Kidney epithelial cell (primary cell): ENCODE data around the gene KCTD16. TPM values are rescaled to one million over a fixed set of nuclear protein-coding genes. Genes with fewer than 3 reads are reported as not detected.

Experiments used
- DNase-seq: peaks from one replicate; pipeline ENCODE4 v3.0.0-alpha.2; 2010; ENCODE audit warnings: low read depth
- H3K27me3 ChIP-seq: 2 replicates; pipeline ENCODE4 v1.6.0; 2011; ENCODE audit warnings: low read length; ENCODE audit not compliant: control insufficient read depth, insufficient read depth
- H3K36me3 ChIP-seq: 2 replicates; pipeline ENCODE4 v1.5.1; 2011; ENCODE audit warnings: low read length; ENCODE audit not compliant: control insufficient read depth, insufficient read depth
- H3K4me3 ChIP-seq: 2 replicates; pipeline ENCODE4 v1.5.1; 2011; ENCODE audit warnings: low read depth, mild to moderate bottlenecking, control low read depth, low read length
- total RNA-seq: library from RNA; depleted of rRNA; stranded (reverse); fragments of >200 nt; gene quantifications from 2 replicates; pipeline ENCODE4 v1.2.3, GENCODE V29; 2015
- TF ChIP-seq, protein P1 (sequence below): IDR thresholded peaks from 2 replicates; pipeline ENCODE4 v1.5.1; 2011; ENCODE audit warnings: mild to moderate bottlenecking, moderate library complexity, low read length, control low read depth, inconsistent platforms; ENCODE audit not compliant: insufficient read depth, poor library complexity, severe bottlenecking

The KCTD16 gene
- total RNA-seq, 1 donor from 2014 or later, result 1.4 TPM

- no peak overlapping the region for H3K4me3 ChIP-seq
- no peak for DNase-seq
- TF ChIP-seq, protein P1, sequence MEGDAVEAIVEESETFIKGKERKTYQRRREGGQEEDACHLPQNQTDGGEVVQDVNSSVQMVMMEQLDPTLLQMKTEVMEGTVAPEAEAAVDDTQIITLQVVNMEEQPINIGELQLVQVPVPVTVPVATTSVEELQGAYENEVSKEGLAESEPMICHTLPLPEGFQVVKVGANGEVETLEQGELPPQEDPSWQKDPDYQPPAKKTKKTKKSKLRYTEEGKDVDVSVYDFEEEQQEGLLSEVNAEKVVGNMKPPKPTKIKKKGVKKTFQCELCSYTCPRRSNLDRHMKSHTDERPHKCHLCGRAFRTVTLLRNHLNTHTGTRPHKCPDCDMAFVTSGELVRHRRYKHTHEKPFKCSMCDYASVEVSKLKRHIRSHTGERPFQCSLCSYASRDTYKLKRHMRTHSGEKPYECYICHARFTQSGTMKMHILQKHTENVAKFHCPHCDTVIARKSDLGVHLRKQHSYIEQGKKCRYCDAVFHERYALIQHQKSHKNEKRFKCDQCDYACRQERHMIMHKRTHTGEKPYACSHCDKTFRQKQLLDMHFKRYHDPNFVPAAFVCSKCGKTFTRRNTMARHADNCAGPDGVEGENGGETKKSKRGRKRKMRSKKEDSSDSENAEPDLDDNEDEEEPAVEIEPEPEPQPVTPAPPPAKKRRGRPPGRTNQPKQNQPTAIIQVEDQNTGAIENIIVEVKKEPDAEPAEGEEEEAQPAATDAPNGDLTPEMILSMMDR, result no peak
- no peaks in the 10 kb centered on the region for H3K27me3 ChIP-seq
- no peaks in the 10 kb centered on the region for H3K36me3 ChIP-seq
These were observed 35.4 kb upstream of the KCTD16 start for GRCh38 chr5:144135113-144135762.

DNA sequence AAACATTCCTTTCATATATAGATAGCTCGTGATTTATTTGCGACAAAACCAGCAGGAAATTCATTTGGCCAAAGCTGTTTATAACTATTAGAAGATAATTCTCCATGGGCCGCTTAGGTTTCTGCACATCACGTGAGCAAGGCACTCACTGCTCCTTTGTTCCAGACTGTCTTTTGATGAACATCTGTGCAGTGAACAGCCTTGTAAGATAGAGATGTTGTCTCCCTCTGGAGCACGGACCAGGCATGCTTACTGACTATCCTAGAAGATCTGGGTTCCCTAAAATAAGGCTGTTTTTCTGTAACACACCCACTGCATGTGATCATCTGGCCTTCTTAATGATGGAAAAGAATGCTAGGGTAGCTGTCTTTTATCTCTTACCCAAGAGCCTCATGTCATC is 31.1 kb upstream of the KCTD16 start:
- DNase-seq, result no peak
- H3K4me3 ChIP-seq, result no peak overlapping the region
- no peaks in the 10 kb centered on the region for H3K27me3 ChIP-seq
- H3K36me3 ChIP-seq, result no peaks in the 10 kb centered on the region
- TF ChIP-seq, protein P1, result no peak

DNA sequence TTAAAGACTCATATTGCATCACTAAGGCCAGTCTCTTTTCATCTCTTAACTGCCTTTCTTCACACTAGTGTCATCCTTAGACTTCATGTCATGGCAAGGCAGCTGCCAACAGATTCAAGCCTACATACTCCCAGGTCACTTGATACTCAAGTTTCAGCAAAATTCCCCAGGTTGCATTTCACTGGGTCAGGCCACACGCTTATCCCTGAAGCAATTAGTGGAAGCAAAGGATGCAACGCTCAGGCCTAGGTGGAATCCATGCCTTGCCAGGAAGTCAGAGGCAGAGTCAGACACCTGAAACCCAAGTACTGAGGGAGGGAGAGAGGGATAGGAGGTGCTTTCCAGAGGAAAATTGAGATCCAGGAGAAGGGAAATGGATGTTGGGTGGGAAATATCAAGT is 29.1 kb upstream of the KCTD16 start:
- Histone ChIP-seq H3K27me3 (no peaks in the 10 kb centered on the region), H3K4me3 (no peak overlapping the region), H3K36me3 (no peaks in the 10 kb centered on the region)
- TF ChIP-seq, protein P1, result no peak
- no peak for DNase-seq

- TF ChIP-seq, protein P1, result peak; percentile 70
- H3K4me3 ChIP-seq, result no peak overlapping the region
- peak; percentile 4 for DNase-seq
- no peaks in the 10 kb centered on the region for H3K27me3 ChIP-seq
- no peaks in the 10 kb centered on the region for H3K36me3 ChIP-seq
These were observed 28.4 kb upstream of the KCTD16 start for GRCh38 chr5:144142139-144142823.

DNA sequence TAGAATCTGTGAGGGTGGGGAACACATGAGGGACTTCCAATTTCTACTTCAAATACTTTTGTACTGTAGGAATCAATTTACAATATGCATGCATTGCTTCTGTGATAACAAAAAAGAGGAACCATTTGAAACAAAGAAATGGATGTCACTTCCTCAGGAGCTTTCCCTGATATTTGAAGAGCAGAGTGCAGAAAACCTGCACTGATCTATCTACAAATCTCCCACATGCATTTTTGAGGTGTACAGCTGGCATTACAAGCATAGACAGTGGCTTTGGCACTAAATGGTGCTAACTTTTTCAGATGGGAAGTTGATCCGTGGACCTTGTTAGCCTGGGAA is 27.9 kb upstream of the KCTD16 start:
- no peak for DNase-seq
- no peak overlapping the region for H3K4me3 ChIP-seq
- no peaks in the 10 kb centered on the region for H3K36me3 ChIP-seq
- TF ChIP-seq, protein P1, result no peak
- no peaks in the 10 kb centered on the region for H3K27me3 ChIP-seq

- Histone ChIP-seq H3K36me3 (no peaks in the 10 kb centered on the region), H3K27me3 (no peaks in the 10 kb centered on the region), H3K4me3 (no peak overlapping the region)
- TF ChIP-seq, protein P1, result no peak
- DNase-seq, result no peak
These were observed 27.0 kb upstream of the KCTD16 start for GRCh38 chr5:144143625-144144024.
